Activated CD4-positive, alpha-beta T cell treated with anti-CD3 and anti-CD28 coated beads for 1 hour (primary cell): ENCODE measurements around the gene ZNF605.
A peak's percentile ranks its signal among the peaks of the same experiment; 100 is the strongest.
"Not testable (repeated sequence)": the region's sequence is repeated elsewhere in the genome, so short reads cannot be mapped to it uniquely, and the experiment has no call there.

ENCODE experiments used
- DNase-seq: peaks from one replicate; pipeline ENCODE4 v3.0.0-alpha.2; 2020

Gene ZNF605

GRCh38 chr12:132904718-132905328 is 51.3 kb downstream of the ZNF605 start:
- peak; percentile 89 for DNase-seq

DNA sequence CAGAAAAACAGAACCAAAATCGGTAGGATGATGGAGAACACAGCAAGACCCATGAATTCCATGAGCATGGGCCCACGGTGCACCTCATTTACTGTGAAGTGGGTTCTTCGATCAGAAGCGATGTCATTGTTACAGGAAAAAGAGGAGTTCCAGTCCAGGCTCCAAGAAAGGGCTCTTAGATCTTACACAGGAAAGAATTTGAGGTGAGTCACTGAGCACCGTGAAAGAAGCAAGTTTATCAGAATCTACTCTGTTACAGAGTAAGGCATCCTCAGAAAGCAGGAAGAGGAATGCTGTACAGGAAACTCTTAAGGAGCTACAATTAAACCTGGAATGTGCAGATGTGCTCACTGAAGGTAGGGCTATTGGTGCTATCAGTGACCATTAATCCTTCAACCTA is 57.1 kb downstream of the ZNF605 start:
- no peak for DNase-seq

DNA sequence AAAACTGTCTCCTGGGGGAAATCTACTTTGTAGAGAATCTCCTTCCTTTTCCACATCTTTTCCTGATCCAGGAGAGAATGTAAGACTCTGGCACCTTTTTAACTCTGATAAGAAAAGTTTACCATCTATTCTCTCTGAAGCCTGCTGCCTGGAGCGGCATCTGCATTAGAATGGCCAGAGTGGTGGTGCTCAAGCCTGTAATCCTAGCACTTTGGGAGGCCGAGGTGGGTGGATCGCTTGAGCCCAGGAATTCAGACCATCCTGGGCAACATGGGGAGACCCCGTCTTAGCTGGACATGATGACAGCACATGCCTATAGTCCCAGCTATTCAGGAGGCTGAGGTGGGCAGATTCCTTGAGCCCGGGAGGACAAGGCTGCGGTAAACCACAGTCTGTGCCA is 67.3 kb downstream of the ZNF605 start:
- no peak for DNase-seq

DNA sequence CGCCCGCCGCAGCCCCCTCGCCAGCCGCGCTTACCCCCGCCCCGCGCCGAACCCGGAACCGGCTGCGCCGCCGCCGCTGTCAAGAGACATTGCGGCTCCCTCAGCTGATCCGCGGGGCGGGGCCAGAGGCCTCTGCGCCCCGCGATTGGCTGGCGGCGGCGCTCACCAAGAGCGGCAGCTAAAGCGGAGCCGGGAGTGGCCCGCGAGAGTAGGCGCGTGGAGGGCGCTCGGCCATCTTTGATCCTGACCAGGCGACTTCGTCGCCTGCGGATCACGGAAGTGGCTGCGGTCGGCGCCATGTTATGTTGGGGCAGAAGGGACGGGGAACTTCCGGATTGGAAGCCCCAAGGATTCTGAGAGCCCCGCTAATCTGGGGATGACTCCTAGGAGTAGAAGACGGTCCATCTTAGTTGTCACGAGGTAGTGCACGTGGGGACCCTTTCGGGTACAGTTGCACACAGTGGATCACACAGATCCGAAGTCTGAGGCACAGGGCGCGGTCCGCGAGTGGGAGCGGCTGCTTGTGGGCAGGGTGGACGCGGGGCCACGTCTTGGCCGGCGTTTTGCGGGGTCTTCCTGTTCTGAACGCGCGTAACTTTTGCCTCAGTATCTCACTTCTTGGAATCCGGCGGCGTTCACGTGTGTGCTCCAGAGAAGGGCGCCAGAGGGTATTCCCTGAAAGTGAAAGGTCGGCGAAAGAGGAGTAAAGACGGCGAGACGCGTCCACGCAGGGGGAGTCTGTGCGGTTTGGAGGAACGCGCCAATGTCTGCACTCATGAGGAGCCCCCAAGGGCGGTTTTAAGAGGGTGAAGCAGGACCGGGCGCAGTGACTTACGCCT is 68.4 kb downstream of the ZNF605 start, which contains the start of gene CHFR:
Gene CHFR, minus strand, starts transcription at position 93 of the 839 bp plus-strand sequence. CDS start 277 bp downstream, outside the sequence.
- DNase-seq = peak; percentile 90

- DNase-seq = no peak
Observed at GRCh38 chr12:132886529-132887477, 69.3 kb downstream of the ZNF605 start.

- DNase-seq = no peak
Observed at GRCh38 chr12:132881818-132882217, 74.3 kb downstream of the ZNF605 start.

- not testable (repeated sequence) for DNase-seq
Observed at GRCh38 chr12:132874620-132875019, 81.5 kb downstream of the ZNF605 start.

GRCh38 chr12:132874175-132874574 is 81.9 kb downstream of the ZNF605 start:
- DNase-seq = no peak

- DNase-seq = no peak
Observed at GRCh38 chr12:132873724-132874123, 82.4 kb downstream of the ZNF605 start.

DNA sequence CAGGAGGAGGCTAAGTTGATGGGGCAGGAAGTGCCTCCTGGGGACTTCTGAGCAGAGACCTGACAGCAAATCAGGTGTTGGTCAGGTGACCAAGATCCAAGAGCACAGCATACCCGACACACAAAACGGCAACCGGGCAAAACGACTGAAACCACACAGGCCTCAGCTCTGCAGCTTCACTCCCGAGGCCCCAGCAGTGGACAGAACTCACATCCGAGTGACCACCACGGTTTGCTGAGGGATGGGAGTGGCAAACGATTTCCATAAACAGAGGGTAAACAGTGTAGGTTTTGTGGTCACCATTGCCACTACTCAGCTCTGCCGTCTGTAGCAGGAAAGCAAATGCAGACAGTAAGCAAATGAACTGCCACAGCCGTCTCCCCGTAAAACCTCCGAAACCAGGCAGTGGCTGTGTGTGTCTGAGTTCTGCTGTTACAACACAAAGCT is 83.1 kb downstream of the ZNF605 start:
- no peak for DNase-seq

DNA sequence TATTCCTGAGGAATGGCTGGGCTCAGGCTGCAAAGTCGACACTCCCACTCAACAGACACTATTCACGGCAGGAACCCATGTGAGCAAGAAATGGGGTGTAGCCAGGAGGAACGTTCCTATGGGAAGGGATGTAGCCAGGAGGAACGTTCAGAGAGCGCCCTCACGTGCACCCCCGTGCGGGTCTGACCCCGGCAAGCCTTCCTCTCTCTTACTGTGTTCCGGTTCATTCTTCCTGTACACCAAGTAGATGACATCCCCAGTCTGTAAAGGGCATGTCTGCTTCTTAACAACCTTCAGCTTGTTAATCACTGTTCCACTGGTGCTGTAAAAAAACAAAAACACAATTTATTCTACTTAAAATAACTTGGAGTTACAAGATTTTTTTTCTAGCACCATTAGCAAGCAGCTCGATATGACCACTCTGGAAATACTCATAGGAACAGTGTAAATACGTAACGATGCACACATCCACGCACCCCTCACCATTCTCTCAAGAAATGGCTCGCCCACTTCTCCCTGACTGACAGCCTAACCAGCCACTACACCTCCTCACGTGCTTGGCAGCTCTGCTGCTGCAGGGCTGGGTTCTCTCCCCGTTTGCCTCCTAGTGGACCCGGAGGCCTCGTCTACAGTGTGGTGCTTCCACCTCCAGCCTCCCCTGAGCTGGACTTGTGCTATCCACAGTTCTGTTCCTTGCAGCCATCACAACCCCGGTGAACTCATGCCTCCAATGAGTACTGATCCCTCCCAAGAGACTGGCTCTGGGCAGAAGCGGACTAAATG is 83.8 kb downstream of the ZNF605 start:
- DNase-seq = no peak

DNA sequence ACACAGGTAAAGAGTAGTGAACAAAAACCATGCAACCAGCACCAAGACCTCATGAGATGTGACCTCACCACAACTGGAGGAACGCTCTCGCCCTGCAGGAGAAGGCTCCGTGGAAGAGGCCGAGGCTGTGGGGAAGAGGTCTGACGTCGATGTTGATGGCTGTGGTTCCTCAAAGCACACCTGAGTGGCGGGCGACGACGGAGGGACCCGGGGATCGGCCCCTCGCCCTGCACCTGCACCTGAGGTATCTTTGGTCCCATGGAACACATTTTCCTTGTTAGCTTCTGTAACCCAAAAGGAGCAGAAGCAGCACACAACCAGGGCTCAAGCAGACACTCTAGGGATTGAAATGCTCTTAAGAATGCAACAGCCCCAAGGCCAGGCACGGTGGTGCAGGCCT is 86.6 kb downstream of the ZNF605 start:
- DNase-seq = no peak
